Activated CD8-positive, alpha-beta T cell treated with anti-CD3 and anti-CD28 coated beads for 36 hours (primary cell): ENCODE results near the gene PDZD2. TPM values are rescaled to one million over a fixed set of nuclear protein-coding genes. Genes with fewer than 3 reads are reported as not detected.

ENCODE experiments used
- ATAC-seq: fragments of 200-7000 bp; cut with Tn5 transposase; one replicate; pipeline ENCODE4 v1.10.0; 2021; ENCODE audit warnings: mild to moderate bottlenecking, moderate library complexity
- CTCF ChIA-PET: fragments of 350-600 bp; sonication (Branson Sonifier 250); formaldehyde crosslinking; loops from one replicate; lab custom pipeline; 2021; ENCODE audit warnings: antibody characterized with exemption; lab: Charles Lee
- POLR2A ChIA-PET: fragments of 350-600 bp; sonication (Branson Sonifier 250); formaldehyde crosslinking; loops from one replicate; lab custom pipeline; 2021; ENCODE audit warnings: antibody characterized with exemption; lab: Charles Lee
- DNase-seq: peaks from one replicate; pipeline ENCODE4 v3.0.0-alpha.2; 2020
- H3K27ac Mint-ChIP-seq: one replicate; pipeline ENCODE4 v1.8.0; 2021; ENCODE audit warnings: mild to moderate bottlenecking, mixed read lengths
- H3K27me3 Mint-ChIP-seq: one replicate; pipeline ENCODE4 v1.8.0; 2021; ENCODE audit warnings: mixed read lengths
- H3K36me3 Mint-ChIP-seq: one replicate; pipeline ENCODE4 v1.8.0; 2021; ENCODE audit warnings: low read depth, mixed read lengths
- H3K4me1 Mint-ChIP-seq: one replicate; pipeline ENCODE4 v1.8.0; 2021; ENCODE audit warnings: low read depth, mixed read lengths
- H3K4me3 Mint-ChIP-seq: one replicate; pipeline ENCODE4 v1.8.0; 2021; ENCODE audit warnings: mild to moderate bottlenecking, moderate library complexity, mixed read lengths
- H3K9me3 Mint-ChIP-seq: one replicate; pipeline ENCODE4 v1.8.0; 2021; ENCODE audit warnings: mixed read lengths
- intact Hi-C: fragments of 100-400 bp; cut with micrococcal nuclease; formaldehyde crosslinking; loops from one replicate; pipeline ENCODE4 v1.10.0; 2022
- total RNA-seq, 2 experiments: library from RNA; stranded (reverse); gene quantifications; one replicate each; pipeline ENCODE4 v1.2.3, GENCODE V29; 2021
- TF ChIP-seq, protein P1 (sequence below): fragments of 200-600 bp; IDR thresholded peaks from one replicate; pipeline ENCODE4 v1.8.0; 2022; ENCODE audit warnings: antibody characterized with exemption, mild to moderate bottlenecking

The PDZD2 gene
- total RNA-seq, 2 experiments from 2014 or later: not detected

DNA sequence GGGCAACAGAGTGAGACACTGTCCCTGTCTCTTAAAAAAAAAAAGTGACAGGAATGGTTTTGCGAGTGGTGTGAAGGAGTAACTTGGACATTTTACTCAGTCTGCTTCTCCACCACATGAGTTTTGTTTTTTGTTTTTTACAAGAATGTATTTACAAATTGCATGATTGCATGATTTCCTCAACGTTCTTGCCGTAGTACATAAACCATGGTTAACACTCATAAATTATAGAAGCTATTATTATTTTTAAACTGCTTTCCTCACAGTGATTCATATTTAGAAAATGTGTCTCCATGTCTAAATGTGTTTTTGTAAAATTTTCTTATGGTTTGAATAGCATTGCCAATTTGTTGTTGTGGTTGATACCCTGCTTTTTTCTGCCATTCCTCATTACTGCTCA is 315.2 kb downstream of the PDZD2 start:
- no peak overlapping the region for H3K27ac Mint-ChIP-seq
- TF ChIP-seq, protein P1, sequence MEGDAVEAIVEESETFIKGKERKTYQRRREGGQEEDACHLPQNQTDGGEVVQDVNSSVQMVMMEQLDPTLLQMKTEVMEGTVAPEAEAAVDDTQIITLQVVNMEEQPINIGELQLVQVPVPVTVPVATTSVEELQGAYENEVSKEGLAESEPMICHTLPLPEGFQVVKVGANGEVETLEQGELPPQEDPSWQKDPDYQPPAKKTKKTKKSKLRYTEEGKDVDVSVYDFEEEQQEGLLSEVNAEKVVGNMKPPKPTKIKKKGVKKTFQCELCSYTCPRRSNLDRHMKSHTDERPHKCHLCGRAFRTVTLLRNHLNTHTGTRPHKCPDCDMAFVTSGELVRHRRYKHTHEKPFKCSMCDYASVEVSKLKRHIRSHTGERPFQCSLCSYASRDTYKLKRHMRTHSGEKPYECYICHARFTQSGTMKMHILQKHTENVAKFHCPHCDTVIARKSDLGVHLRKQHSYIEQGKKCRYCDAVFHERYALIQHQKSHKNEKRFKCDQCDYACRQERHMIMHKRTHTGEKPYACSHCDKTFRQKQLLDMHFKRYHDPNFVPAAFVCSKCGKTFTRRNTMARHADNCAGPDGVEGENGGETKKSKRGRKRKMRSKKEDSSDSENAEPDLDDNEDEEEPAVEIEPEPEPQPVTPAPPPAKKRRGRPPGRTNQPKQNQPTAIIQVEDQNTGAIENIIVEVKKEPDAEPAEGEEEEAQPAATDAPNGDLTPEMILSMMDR: no peak
- POLR2A ChIA-PET: no interaction called here
- intact Hi-C loops: no loop called here
- no peaks in the 10 kb centered on the region for H3K9me3 Mint-ChIP-seq
- no peaks in the 10 kb centered on the region for H3K36me3 Mint-ChIP-seq
- H3K27me3 Mint-ChIP-seq: no peaks in the 10 kb centered on the region
- H3K4me3 Mint-ChIP-seq: no peak overlapping the region
- H3K4me1 Mint-ChIP-seq: no peaks in the 10 kb centered on the region
- CTCF ChIA-PET: no interaction called here
- no peak for ATAC-seq
- DNase-seq: no peak

DNA sequence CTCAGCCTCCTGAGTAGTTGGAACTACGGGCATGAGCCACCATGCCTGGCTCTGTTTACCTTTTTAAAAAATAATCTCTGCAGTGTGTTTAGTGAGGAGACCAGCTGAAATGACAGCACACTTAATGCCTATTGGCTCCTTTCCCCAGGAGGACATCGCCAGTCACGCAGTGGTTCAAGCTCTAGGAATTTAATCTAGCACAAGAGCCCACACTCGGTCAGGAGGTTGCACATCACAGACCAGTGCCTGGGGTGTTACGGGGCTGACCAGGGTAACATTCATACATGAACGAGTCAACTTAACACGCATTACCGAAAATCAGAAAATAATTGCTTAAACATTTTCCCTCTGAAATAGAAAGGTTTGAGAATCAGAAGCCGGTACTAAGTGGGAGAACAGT is 318.2 kb downstream of the PDZD2 start:
- ChIA-PET POLR2A (no interaction called here), CTCF (interaction anchor here (0.9 kb wide), 1 partner anchor 131 kb away, joined by 3 read pairs; no protein-coding TSS in a partner anchor)
- DNase-seq (no peak), ATAC-seq (no peak)
- TF ChIP-seq, protein P1: no peak
- Mint-ChIP-seq H3K9me3 (no peaks in the 10 kb centered on the region), H3K27ac (no peak overlapping the region), H3K4me1 (no peaks in the 10 kb centered on the region), H3K27me3 (no peaks in the 10 kb centered on the region), H3K4me3 (no peak overlapping the region), H3K36me3 (no peaks in the 10 kb centered on the region)
- intact Hi-C loops: no loop called here

DNA sequence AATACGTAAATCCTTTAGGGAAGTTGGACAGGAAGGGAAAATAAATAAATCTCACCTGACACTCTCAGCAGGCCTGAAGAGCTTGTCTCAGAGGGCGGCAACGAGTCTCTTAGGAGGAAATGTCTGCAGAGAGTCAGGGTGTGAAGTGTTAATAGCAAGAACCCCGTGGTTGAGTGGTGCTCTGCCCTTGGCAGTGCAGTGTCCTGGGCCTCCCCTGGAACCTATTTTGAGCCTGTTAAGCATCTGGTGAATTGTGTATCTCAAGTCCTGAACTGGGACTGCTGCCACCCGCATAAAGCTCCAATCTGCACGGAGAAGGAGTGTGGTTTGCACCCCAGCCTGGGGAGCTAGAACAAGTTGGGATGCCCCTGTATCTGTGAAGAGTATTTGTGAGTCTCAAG is 323.4 kb downstream of the PDZD2 start:
- peaks cover 7% of the 10 kb centered on the region for H3K4me1 Mint-ChIP-seq
- H3K27ac Mint-ChIP-seq: no peak overlapping the region
- no peaks in the 10 kb centered on the region for H3K9me3 Mint-ChIP-seq
- POLR2A ChIA-PET: no interaction called here
- TF ChIP-seq, protein P1: no peak
- ATAC-seq: no peak
- no peak for DNase-seq
- H3K27me3 Mint-ChIP-seq: no peaks in the 10 kb centered on the region
- no peak overlapping the region for H3K4me3 Mint-ChIP-seq
- CTCF ChIA-PET: no interaction called here
- no peaks in the 10 kb centered on the region for H3K36me3 Mint-ChIP-seq
- intact Hi-C loops: no loop called here

DNA sequence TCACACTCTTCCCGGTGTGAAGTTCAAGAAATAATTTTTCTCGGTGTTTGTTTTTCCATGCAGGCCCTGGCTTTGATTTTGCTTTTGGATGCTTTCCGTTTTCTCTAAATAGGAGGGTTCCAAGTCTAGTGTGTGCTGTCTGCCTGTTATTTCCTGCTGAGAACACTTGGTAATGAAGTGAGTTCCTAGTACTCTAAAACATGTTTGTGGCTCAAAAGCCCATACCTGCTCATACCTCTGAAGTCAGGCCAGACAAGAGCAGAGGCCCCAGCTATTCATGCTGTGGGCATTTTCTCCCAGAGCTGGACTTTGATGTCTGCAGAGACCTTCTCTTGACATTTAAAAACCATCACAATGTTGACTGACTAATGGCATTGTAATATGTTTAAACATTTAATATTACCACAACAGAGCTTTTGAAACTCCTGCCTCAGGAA is 324.0 kb downstream of the PDZD2 start:
- ChIA-PET CTCF (no interaction called here), POLR2A (no interaction called here)
- TF ChIP-seq, protein P1: no peak
- no peaks in the 10 kb centered on the region for H3K27me3 Mint-ChIP-seq
- no peak overlapping the region for H3K27ac Mint-ChIP-seq
- H3K4me3 Mint-ChIP-seq: no peak overlapping the region
- H3K9me3 Mint-ChIP-seq: no peaks in the 10 kb centered on the region
- intact Hi-C loops: no loop called here
- no peaks in the 10 kb centered on the region for H3K36me3 Mint-ChIP-seq
- peak; percentile 37 for ATAC-seq
- peak; percentile 6 for DNase-seq
- peaks cover 7% of the 10 kb centered on the region for H3K4me1 Mint-ChIP-seq

DNA sequence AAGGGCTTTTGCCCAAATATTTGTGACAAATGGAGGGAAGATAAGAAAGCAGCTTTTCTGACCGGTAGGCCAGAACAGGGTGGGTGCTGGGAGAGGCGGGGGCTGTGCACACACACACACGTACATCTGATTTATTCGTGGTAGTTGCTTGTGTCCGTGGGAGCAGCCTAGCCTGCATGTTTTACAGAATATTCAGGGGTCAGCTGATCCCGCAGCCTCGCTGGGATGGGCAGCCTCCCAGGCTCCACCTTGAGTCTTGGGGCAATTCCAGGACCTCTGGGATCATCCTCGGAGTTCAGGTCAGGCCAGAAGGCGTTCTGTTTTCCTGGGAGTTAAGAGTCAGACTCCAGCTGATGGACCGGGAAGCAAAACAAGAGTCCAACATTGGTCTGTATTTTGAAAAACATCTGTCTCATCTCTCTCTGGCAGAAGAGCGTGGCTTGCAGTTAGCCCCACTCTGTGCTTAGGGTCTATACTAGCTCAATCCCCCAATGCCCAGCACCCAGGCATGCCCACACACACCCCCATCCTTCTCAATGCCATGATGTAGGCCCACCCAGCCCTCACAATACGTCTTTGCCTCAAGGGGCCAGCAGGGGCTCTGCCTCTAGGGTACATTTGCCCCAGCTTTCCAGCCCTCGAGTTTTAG is 324.6 kb downstream of the PDZD2 start:
- Mint-ChIP-seq H3K4me3 (no peak overlapping the region), H3K27me3 (no peaks in the 10 kb centered on the region), H3K36me3 (no peaks in the 10 kb centered on the region), H3K9me3 (no peaks in the 10 kb centered on the region), H3K27ac (no peak overlapping the region), H3K4me1 (peaks cover 7% of the 10 kb centered on the region)
- DNase-seq: no peak
- TF ChIP-seq, protein P1: no peak
- CTCF ChIA-PET: interaction anchor here (0.8 to 1.3 kb wide), 2 partner anchors 10 to 139 kb away, joined by 3 to 5 read pairs; no protein-coding TSS in a partner anchor
- intact Hi-C loops: no loop called here
- POLR2A ChIA-PET: no interaction called here
- ATAC-seq: no peak
